Cardiac muscle cell (in vitro differentiated cells and primary cell): ENCODE results near the gene MBD1. TPM values are rescaled to one million over a fixed set of nuclear protein-coding genes. Genes with fewer than 3 reads are reported as not detected.
A peak's percentile ranks its signal among the peaks of the same experiment; 100 is the strongest.

Source experiments
- DNase-seq, 2 donors: peaks; one replicate each; pipeline versions ENCODE4 v3.0.0 to v3.0.0-alpha.2; 2010 to 2017; ENCODE audit warnings: low read depth in 1 of 2, low spot score in 1 of 2
- H3K27ac ChIP-seq: fragments of 200-600 bp; sonication (generic); 2 replicates; pipeline ENCODE4 v1.5.1; 2016
- H3K27me3 ChIP-seq: fragments of 200-600 bp; sonication (generic); 2 replicates; pipeline ENCODE4 v1.6.0; 2016; ENCODE audit warnings: control low read depth
- H3K36me3 ChIP-seq: fragments of 200-600 bp; sonication (generic); 2 replicates; pipeline ENCODE4 v1.5.1; 2016; ENCODE audit warnings: control low read depth
- H3K4me1 ChIP-seq: fragments of 200-600 bp; sonication (generic); 2 replicates; pipeline ENCODE4 v1.8.1; 2017; ENCODE audit warnings: low read depth, mild to moderate bottlenecking, mixed run types
- H3K4me3 ChIP-seq: fragments of 200-600 bp; sonication (generic); 2 replicates; pipeline ENCODE4 v1.5.1; 2016; ENCODE audit warnings: mild to moderate bottlenecking
- H3K9me3 ChIP-seq: fragments of 200-600 bp; sonication (generic); 2 replicates; pipeline ENCODE4 v1.5.1; 2017; ENCODE audit warnings: low read depth, mild to moderate bottlenecking, control low read depth
- polyA plus RNA-seq: library from polyadenylated mRNA; unstranded; fragments of >200 nt; fragmentation: Nextera tagmentation; extraction: Ambion mirVana; gene quantifications from 2 replicates; pipeline ENCODE4 v1.2.1, GENCODE V29; 2016
- total RNA-seq: library from RNA; depleted of rRNA; stranded (reverse); fragments of >200 nt; gene quantifications from 2 replicates; pipeline ENCODE4 v1.2.3, GENCODE V29; 2016
- TF ChIP-seq, protein P1 (sequence below): IDR thresholded peaks from 2 replicates; pipeline ENCODE4 v1.5.1; 2012; ENCODE audit warnings: low read depth, mild to moderate bottlenecking, low read length

MBD1 gene
- total and polyA plus RNA-seq, 2 experiments from 2014 or later = 78.9 to 167 TPM

DNA sequence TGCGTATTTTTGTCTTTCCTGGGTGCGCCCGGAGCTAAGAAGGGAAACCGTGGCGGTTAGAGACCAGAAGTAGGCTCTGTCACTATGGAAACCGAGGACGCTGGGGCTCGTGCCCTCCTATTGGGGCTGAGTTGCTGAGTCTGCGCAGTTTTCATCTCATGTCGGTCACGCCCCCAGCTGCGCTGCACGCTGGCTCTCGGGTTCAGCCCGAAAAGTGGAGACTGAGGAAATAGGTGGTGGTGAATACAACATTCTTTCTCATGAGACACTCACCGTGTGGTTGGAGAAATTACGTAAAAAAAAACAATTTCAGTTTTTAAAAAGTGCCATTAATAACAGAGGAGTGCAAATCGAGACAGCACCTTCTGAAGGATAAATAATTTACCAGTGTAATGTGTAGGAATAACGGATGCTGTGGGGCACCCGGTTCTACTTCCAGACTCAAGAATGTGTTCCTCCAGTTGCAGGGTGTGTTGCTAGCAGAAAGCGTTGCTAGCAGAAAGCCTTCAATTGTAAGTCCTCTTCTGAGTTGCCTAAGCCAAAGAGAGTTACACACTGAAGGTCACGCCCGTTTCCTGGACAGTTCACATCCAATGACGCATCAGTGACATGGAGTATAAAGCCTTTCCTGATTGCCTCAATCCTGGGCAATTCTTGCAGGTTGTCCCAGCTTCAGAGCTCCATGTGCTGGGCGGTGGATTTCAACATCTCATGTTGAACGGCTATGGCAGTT lies 26.6 kb upstream of the MBD1 start:
- Histone ChIP-seq H3K4me3 (peak overlapping the region; percentile 34), H3K27ac (no peak overlapping the region), H3K4me1 (no peaks in the 10 kb centered on the region), H3K36me3 (no peaks in the 10 kb centered on the region), H3K9me3 (no peaks in the 10 kb centered on the region), H3K27me3 (no peaks in the 10 kb centered on the region)
- TF ChIP-seq, protein P1, sequence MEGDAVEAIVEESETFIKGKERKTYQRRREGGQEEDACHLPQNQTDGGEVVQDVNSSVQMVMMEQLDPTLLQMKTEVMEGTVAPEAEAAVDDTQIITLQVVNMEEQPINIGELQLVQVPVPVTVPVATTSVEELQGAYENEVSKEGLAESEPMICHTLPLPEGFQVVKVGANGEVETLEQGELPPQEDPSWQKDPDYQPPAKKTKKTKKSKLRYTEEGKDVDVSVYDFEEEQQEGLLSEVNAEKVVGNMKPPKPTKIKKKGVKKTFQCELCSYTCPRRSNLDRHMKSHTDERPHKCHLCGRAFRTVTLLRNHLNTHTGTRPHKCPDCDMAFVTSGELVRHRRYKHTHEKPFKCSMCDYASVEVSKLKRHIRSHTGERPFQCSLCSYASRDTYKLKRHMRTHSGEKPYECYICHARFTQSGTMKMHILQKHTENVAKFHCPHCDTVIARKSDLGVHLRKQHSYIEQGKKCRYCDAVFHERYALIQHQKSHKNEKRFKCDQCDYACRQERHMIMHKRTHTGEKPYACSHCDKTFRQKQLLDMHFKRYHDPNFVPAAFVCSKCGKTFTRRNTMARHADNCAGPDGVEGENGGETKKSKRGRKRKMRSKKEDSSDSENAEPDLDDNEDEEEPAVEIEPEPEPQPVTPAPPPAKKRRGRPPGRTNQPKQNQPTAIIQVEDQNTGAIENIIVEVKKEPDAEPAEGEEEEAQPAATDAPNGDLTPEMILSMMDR = no peak
- peak; percentile 94 to 95 for DNase-seq

DNA sequence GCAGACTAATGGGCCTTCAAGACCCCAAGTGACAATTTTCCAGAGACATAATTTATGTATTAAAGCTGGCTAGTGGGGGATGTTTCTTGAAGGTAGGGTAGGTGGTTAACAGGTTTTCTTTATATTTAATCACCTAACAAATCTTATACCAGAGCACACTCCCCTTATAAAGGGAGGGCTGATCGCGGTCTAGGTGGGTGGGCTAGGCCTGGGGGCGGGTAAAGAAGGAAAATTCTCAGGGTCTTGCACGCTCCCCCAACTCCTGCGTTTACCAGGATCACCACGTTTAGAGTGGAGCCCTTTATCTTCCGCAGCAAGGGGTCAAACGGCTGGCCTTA lies 26.0 kb upstream of the MBD1 start:
- no peak for DNase-seq
- Histone ChIP-seq H3K4me1 (no peaks in the 10 kb centered on the region), H3K27me3 (no peaks in the 10 kb centered on the region), H3K9me3 (no peaks in the 10 kb centered on the region), H3K36me3 (no peaks in the 10 kb centered on the region), H3K4me3 (peak overlapping the region; percentile 34), H3K27ac (peak overlapping the region; percentile 9)
- TF ChIP-seq, protein P1 = no peak

DNA sequence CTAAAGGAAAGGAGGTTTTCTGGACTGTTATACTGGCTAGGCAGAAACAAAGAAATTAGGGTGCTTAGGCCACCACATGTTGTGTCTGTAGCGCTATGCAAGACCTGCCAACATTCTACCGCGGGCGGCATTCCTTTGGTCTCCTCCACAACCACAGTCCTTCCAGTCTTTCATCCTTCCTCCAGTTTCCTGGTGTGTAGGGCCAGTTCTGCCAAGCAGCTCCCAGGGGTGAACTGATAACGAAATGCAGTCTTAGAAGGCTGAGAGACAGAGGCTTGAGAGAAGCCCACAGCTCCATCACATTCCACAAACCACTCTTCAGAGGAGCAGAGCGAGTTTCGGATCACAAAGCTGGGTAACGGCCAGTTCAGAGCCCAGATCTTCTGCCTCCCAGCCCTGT lies 25.6 kb upstream of the MBD1 start:
- Histone ChIP-seq H3K9me3 (no peaks in the 10 kb centered on the region), H3K4me3 (no peak overlapping the region)

DNA sequence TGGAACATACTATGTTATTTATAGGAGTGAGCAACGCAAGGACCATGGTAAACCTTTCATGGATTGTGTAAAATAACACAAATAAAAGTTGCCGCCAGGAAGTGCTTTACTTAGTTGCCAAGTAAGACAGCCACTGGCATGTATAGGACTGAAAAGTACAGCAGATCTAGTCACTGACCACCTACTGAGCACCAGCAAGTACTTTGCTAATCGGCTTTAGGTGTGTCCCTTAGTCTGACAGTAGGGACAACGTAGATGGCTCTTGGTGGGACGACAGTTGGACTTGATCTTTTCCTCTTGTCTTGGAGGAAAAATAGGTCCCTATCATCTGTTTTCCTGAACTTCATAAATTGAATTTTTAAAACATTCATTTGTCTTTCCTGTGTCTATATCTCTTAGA lies 19.8 kb upstream of the MBD1 start:
- no peak for DNase-seq
- TF ChIP-seq, protein P1 = no peak
- Histone ChIP-seq H3K27ac (no peak overlapping the region), H3K4me3 (no peak overlapping the region), H3K36me3 (no peaks in the 10 kb centered on the region), H3K4me1 (peaks cover 8% of the 10 kb centered on the region), H3K27me3 (no peaks in the 10 kb centered on the region), H3K9me3 (no peaks in the 10 kb centered on the region)

More for the DNA sequence above, 25.6 kb upstream of the MBD1 start:
- TF ChIP-seq, protein P1 = no peak
- Histone ChIP-seq H3K36me3 (no peaks in the 10 kb centered on the region), H3K27me3 (no peaks in the 10 kb centered on the region), H3K27ac (peak overlapping the region; percentile 9), H3K4me1 (no peaks in the 10 kb centered on the region)
- peak in 1 of 2 donors; percentile 98 for DNase-seq

DNA sequence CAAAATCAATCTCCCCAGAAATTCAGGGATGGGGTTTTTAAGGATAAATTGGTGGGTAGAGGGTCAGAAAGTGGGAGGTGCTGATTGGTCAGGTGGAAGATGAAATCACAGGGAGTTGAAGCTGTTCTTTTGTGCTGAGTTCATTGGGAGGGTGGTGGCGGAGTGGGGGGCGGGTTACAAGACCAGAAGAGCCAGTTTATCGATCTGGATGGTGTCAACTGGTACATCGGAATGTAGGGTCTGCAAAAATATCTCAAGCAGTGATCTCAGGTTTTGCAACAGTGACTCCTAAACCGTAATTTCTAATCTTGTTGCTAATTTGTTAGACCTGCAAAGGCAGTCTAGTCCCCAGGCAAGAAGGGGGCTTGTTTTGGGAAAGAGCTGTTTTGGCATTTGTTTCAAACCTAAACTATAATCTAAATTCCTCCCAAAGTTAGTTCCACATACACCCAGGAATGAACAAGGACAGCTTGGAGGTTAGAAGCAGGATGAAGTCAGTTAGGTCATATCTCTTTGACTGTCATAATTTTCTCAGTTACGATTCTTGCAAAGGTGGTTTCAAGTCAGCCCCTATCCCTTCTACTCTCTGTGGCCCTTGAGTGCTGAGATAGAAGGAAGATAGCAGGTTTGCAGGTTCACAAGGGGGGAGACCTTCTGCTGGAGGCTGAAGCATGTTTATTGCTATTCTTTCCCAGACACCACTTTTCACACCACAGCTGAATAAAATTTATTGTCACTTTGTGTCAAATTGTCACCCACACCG lies 18.5 kb upstream of the MBD1 start:
- H3K27ac ChIP-seq = no peak overlapping the region
- peaks cover 8% of the 10 kb centered on the region for H3K4me1 ChIP-seq
- H3K9me3 ChIP-seq = no peaks in the 10 kb centered on the region
- no peak overlapping the region for H3K4me3 ChIP-seq
- H3K27me3 ChIP-seq = no peaks in the 10 kb centered on the region
- no peak for DNase-seq
- TF ChIP-seq, protein P1 = no peak
- no peaks in the 10 kb centered on the region for H3K36me3 ChIP-seq
